Osteoblast (primary cell): ENCODE results near the gene MALAT1. TPM values are rescaled to one million over a fixed set of nuclear protein-coding genes. Genes with fewer than 3 reads are reported as not detected.

Source experiments
- DNase-seq: peaks from one replicate; pipeline ENCODE4 v3.0.0; 2011; ENCODE audit warnings: low spot score, mixed read lengths; ENCODE audit not compliant: insufficient read length; ENCODE audit errors: missing footprints
- H2AFZ ChIP-seq: 2 replicates; pipeline ENCODE4 v1.6.0; 2011; ENCODE audit warnings: mild to moderate bottlenecking, low read length
- H3K27ac ChIP-seq: 2 replicates; pipeline ENCODE4 v1.5.1; 2011; ENCODE audit warnings: mild to moderate bottlenecking, low read depth, low read length, moderate library complexity
- H3K27me3 ChIP-seq: 2 replicates; pipeline ENCODE4 v1.6.0; 2012; ENCODE audit warnings: mild to moderate bottlenecking, control low read depth, inconsistent platforms, low read length, moderate library complexity; ENCODE audit not compliant: insufficient read depth
- H3K36me3 ChIP-seq: 2 replicates; pipeline ENCODE4 v1.5.1; 2011; ENCODE audit warnings: mild to moderate bottlenecking, low read length, control low read depth, moderate library complexity; ENCODE audit not compliant: insufficient read depth
- H3K4me1 ChIP-seq: 2 replicates; pipeline ENCODE4 v1.5.1; 2011; ENCODE audit warnings: mild to moderate bottlenecking, low read length, control low read depth, moderate library complexity; ENCODE audit not compliant: insufficient read depth
- H3K4me2 ChIP-seq: 2 replicates; pipeline ENCODE4 v1.6.0; 2011; ENCODE audit warnings: mild to moderate bottlenecking, low read length; ENCODE audit not compliant: insufficient read depth
- H3K4me3 ChIP-seq: fragments of 200-600 bp; sonication (generic); 3 replicates; pipeline ENCODE4 v1.5.1; 2012; ENCODE audit warnings: mild to moderate bottlenecking, low read length, inconsistent platforms; ENCODE audit not compliant: insufficient read depth
- H3K79me2 ChIP-seq: 2 replicates; pipeline ENCODE4 v1.6.0; 2012; ENCODE audit warnings: mild to moderate bottlenecking, low read length, control low read depth, inconsistent platforms; ENCODE audit not compliant: insufficient read depth
- H3K9me3 ChIP-seq: 2 replicates; pipeline ENCODE4 v1.5.1; 2011; ENCODE audit warnings: low read depth, low read length, control low read depth
- H4K20me1 ChIP-seq: 2 replicates; pipeline ENCODE4 v1.6.0; 2012; ENCODE audit warnings: mild to moderate bottlenecking, low read length, control low read depth; ENCODE audit not compliant: insufficient read depth
- CTCF ChIP-seq: IDR thresholded peaks from 2 replicates; pipeline ENCODE4 v1.5.1; 2011; ENCODE audit warnings: mild to moderate bottlenecking, low read depth, low read length, moderate library complexity; ENCODE audit errors: extremely low read depth
- total RNA-seq: library from RNA; depleted of rRNA; stranded (reverse); fragments of >200 nt; gene quantifications from 2 replicates; pipeline ENCODE4 v1.2.3, GENCODE V29; 2012

Gene MALAT1
- total RNA-seq, 1 donor: 19,002 TPM

GRCh38 chr11:65548395-65548794, 49.5 kb downstream of the MALAT1 start:
- Histone ChIP-seq H3K4me2 (no peak overlapping the region), H3K4me3 (no peak overlapping the region), H3K36me3 (peaks cover 77% of the 10 kb centered on the region), H4K20me1 (peaks cover 31% of the 10 kb centered on the region), H3K4me1 (no peaks in the 10 kb centered on the region), H3K9me3 (no peaks in the 10 kb centered on the region), H3K27ac (no peak overlapping the region), H3K79me2 (peaks cover 4% of the 10 kb centered on the region), H2AFZ (no peak overlapping the region), H3K27me3 (no peaks in the 10 kb centered on the region)
- DNase-seq: no peak
- no peak for TF ChIP-seq CTCF

GRCh38 chr11:65549096-65549495, 50.3 kb downstream of the MALAT1 start:
- Histone ChIP-seq H3K4me1 (no peaks in the 10 kb centered on the region), H4K20me1 (peaks cover 31% of the 10 kb centered on the region), H3K4me2 (no peak overlapping the region), H3K27ac (no peak overlapping the region), H3K36me3 (peaks cover 74% of the 10 kb centered on the region), H2AFZ (no peak overlapping the region), H3K9me3 (no peaks in the 10 kb centered on the region), H3K27me3 (no peaks in the 10 kb centered on the region), H3K79me2 (peaks cover 7% of the 10 kb centered on the region), H3K4me3 (no peak overlapping the region)
- DNase-seq: no peak
- TF ChIP-seq CTCF: no peak

GRCh38 chr11:65551572-65552387, 52.9 kb downstream of the MALAT1 start:
- no peak overlapping the region for H3K27ac ChIP-seq
- H2AFZ ChIP-seq: no peak overlapping the region
- DNase-seq: peak; percentile 88
- H3K4me3 ChIP-seq: no peak overlapping the region
- no peak overlapping the region for H3K4me2 ChIP-seq
- peaks cover 18% of the 10 kb centered on the region for H3K4me1 ChIP-seq
- H3K36me3 ChIP-seq: peaks cover 53% of the 10 kb centered on the region
- H3K9me3 ChIP-seq: no peaks in the 10 kb centered on the region
- H3K79me2 ChIP-seq: peaks cover 32% of the 10 kb centered on the region
- H4K20me1 ChIP-seq: peaks cover 41% of the 10 kb centered on the region
- TF ChIP-seq CTCF: peak; percentile 49
- H3K27me3 ChIP-seq: no peaks in the 10 kb centered on the region

- Histone ChIP-seq H2AFZ (no peak overlapping the region), H3K27me3 (no peaks in the 10 kb centered on the region), H3K36me3 (peaks cover 49% of the 10 kb centered on the region), H3K4me1 (peaks cover 18% of the 10 kb centered on the region), H3K27ac (no peak overlapping the region), H3K79me2 (peaks cover 39% of the 10 kb centered on the region), H3K4me3 (no peak overlapping the region), H3K9me3 (no peaks in the 10 kb centered on the region), H4K20me1 (peaks cover 41% of the 10 kb centered on the region), H3K4me2 (no peak overlapping the region)
- no peak for TF ChIP-seq CTCF
- DNase-seq: no peak
Measured at GRCh38 chr11:65552388-65552951, 53.6 kb downstream of the MALAT1 start.
